Tibial nerve (tissue), 3 donors: ENCODE measurements around the gene ZRSR2.

Experiments
- POLR2A ChIP-seq, 2 donors: fragments of 450-650 bp; IDR thresholded peaks; one replicate each; pipeline ENCODE4 v1.6.1; 2017; ENCODE audit warnings: antibody characterized with exemption in 2 of 2, mild to moderate bottlenecking in 2 of 2, moderate library complexity in 2 of 2
- TF ChIP-seq, protein P1 (sequence below), 5 experiments: fragments of 200-600 bp in 3 of 5; fragments of 450-650 bp in 2 of 5; sonication (generic) in 3 of 5; IDR thresholded peaks; one replicate each; pipeline ENCODE4 v1.5.1; 2016 to 2019; ENCODE audit warnings: antibody characterized with exemption in 5 of 5, mild to moderate bottlenecking in 3 of 5, moderate library complexity in 2 of 5

DNA sequence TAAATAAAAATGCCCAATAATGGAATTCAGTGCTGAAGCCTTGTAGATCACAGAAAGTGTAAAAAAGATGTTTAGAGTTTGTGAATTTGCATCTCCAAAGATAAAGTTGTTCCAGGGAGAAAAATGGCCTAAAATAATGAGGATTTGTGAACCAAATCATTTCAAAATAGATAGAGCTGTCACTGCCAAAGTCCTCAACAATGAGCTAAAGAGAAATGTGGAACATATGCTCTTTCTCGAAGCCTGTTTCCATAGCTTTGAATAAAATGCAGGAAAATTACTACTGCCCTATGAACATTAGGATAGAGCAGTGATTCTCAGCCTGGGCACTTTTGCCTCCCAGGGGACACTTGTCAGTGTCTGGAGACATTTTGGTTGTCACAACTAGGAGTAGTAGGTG lies 67.8 kb downstream of the ZRSR2 start:
- TF ChIP-seq, protein P1, sequence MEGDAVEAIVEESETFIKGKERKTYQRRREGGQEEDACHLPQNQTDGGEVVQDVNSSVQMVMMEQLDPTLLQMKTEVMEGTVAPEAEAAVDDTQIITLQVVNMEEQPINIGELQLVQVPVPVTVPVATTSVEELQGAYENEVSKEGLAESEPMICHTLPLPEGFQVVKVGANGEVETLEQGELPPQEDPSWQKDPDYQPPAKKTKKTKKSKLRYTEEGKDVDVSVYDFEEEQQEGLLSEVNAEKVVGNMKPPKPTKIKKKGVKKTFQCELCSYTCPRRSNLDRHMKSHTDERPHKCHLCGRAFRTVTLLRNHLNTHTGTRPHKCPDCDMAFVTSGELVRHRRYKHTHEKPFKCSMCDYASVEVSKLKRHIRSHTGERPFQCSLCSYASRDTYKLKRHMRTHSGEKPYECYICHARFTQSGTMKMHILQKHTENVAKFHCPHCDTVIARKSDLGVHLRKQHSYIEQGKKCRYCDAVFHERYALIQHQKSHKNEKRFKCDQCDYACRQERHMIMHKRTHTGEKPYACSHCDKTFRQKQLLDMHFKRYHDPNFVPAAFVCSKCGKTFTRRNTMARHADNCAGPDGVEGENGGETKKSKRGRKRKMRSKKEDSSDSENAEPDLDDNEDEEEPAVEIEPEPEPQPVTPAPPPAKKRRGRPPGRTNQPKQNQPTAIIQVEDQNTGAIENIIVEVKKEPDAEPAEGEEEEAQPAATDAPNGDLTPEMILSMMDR (IDR thresholded peaks at IDR 0.05), result no peak
- no peak for TF ChIP-seq POLR2A (IDR thresholded peaks at IDR 0.05)
